ENCODE measurements around the gene LRP2. TPM values are rescaled to one million over a fixed set of nuclear protein-coding genes. Genes with fewer than 3 reads are reported as not detected.
"Not testable (repeated sequence)": the region's sequence is repeated elsewhere in the genome, so short reads cannot be mapped to it uniquely, and the experiment has no call there.

The LRP2 gene
- polyA plus RNA-seq (ENCODE audit: low read depth in 6 of 6): not detected

- DNase-seq (peak; percentile 6), ATAC-seq (ENCODE audit: low read depth in 2 of 2) (peak; percentile 15 to 17)
- H3K4me1 Mint-ChIP-seq: peaks cover 28 to 39% (median 34%) of the 10 kb centered on the region in 3 donors
- peaks cover 4 to 8% of the 10 kb centered on the region in 2 donors for H3K36me3 Mint-ChIP-seq
- peak within 1 kb of the TSS; percentile 81 to 98 (median 88) for H3K4me3 Mint-ChIP-seq
- H3K27me3 Mint-ChIP-seq: peaks cover 63 to 78% (median 77%) of the 10 kb centered on the region in 3 donors
- H3K9me3 Mint-ChIP-seq: peaks cover 0 to 4% (median 0%) of the 10 kb centered on the region in 7 donors
- H3K27ac Mint-ChIP-seq: peak within 1 kb of the TSS in 1 of 6 donors; percentile 7
Measured at GRCh38 chr2:169362118-169362893, at the start of gene LRP2. TSS of gene LRP2 (minus strand) at chr2:169362534. CDS start at chr2:169362399, 135 bp downstream.

DNA sequence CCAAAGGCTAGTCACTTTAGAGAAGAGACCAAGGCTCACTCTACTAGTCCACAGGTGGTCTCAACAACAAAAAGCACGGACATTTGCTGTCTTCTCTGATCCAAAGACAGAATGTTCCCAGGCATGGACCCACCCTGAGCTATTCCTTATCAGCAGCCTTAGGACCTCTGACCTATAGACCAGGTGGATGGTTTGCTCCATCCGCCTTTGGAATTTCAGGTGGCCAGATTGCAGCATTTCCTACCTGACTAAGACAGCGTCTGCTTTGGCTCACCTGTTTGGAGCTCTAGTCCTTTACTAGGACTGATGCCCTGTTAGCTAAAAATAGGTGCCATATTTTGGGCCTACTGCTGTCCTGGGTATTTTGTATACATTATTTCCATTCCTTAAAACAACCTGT is 44.6 kb upstream of the LRP2 start:
- Mint-ChIP-seq H3K27ac (no peak overlapping the region), H3K36me3 (no peaks in the 10 kb centered on the region), H3K4me1 (no peaks in the 10 kb centered on the region), H3K27me3 (peaks cover 0 to 9% (median 0%) of the 10 kb centered on the region in 3 donors), H3K9me3 (peaks cover 0 to 7% (median 3%) of the 10 kb centered on the region in 7 donors), H3K4me3 (no peak overlapping the region)
- ATAC-seq (ENCODE audit: low read depth in 2 of 2) (no peak), DNase-seq (no peak)

- DNase-seq; H3K4me3 Mint-ChIP-seq; ATAC-seq (ENCODE audit: low read depth in 2 of 2); H3K9me3 Mint-ChIP-seq; H3K36me3 Mint-ChIP-seq; H3K27ac Mint-ChIP-seq; H3K4me1 Mint-ChIP-seq: not testable (repeated sequence)
- peaks cover 0 to 10% (median 9%) of the 10 kb centered on the region in 3 donors for H3K27me3 Mint-ChIP-seq
Measured at GRCh38 chr2:169399491-169399890, 37.2 kb upstream of the LRP2 start.

- no peak for DNase-seq
- ATAC-seq (ENCODE audit: low read depth in 2 of 2): no peak
- Mint-ChIP-seq H3K4me1 (no peaks in the 10 kb centered on the region), H3K27me3 (peaks cover 0 to 10% (median 9%) of the 10 kb centered on the region in 3 donors), H3K27ac (no peak overlapping the region), H3K4me3 (no peak overlapping the region), H3K9me3 (peaks cover 0 to 5% (median 0%) of the 10 kb centered on the region in 7 donors), H3K36me3 (no peaks in the 10 kb centered on the region)
Measured at GRCh38 chr2:169397697-169398096, 35.4 kb upstream of the LRP2 start.

- H3K27ac Mint-ChIP-seq: peak overlapping the region in 1 of 6 donors; percentile 37
- H3K9me3 Mint-ChIP-seq: peaks cover 0 to 3% (median 0%) of the 10 kb centered on the region in 7 donors
- DNase-seq (no peak), ATAC-seq (ENCODE audit: low read depth in 2 of 2) (no peak)
- H3K36me3 Mint-ChIP-seq: no peaks in the 10 kb centered on the region
- no peaks in the 10 kb centered on the region for H3K4me1 Mint-ChIP-seq
- peaks cover 0 to 15% (median 10%) of the 10 kb centered on the region in 3 donors for H3K27me3 Mint-ChIP-seq
- no peak overlapping the region for H3K4me3 Mint-ChIP-seq
Measured at GRCh38 chr2:169395821-169396374, 33.6 kb upstream of the LRP2 start.

DNA sequence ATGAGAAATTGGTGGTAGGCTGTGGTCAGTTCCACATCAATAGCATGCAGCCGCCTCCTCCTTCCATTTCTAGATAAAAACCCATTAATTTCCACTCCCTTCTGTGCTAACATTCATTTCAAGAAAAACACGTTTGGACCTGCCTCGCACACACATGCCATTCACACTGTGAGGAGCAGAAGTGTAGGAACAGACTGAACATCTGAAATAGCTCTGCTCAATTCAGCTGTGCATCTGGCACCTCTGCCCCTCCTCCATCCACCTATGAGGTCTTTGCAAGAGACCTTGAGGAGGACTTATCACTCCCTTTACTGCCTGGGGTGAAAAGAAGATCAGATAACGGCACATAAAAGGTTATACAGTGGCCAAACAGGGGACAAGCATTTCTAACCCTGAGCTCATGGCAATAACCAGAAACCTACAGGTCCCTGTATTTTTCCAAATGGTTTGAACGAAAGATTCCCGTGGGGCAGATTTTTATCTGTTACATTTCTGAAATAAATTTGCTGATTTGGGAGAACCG is 30.8 kb upstream of the LRP2 start:
- peak overlapping the region in 1 of 8 donors; percentile 71 for H3K4me3 Mint-ChIP-seq
- DNase-seq: no peak
- H3K27me3 Mint-ChIP-seq: peaks cover 0 to 5% (median 0%) of the 10 kb centered on the region in 3 donors
- no peak for ATAC-seq (ENCODE audit: low read depth in 2 of 2)
- H3K9me3 Mint-ChIP-seq: peaks cover 0 to 3% (median 0%) of the 10 kb centered on the region in 7 donors
- H3K36me3 Mint-ChIP-seq: no peaks in the 10 kb centered on the region
- peak overlapping the region in 1 of 6 donors; percentile 15 for H3K27ac Mint-ChIP-seq
- no peaks in the 10 kb centered on the region for H3K4me1 Mint-ChIP-seq

- no peaks in the 10 kb centered on the region for H3K36me3 Mint-ChIP-seq
- peaks cover 0 to 5% (median 5%) of the 10 kb centered on the region in 3 donors for H3K27me3 Mint-ChIP-seq
- no peak for ATAC-seq (ENCODE audit: low read depth in 2 of 2)
- peaks cover 0 to 3% (median 0%) of the 10 kb centered on the region in 7 donors for H3K9me3 Mint-ChIP-seq
- DNase-seq: no peak
- no peak overlapping the region for H3K27ac Mint-ChIP-seq
- no peak overlapping the region for H3K4me3 Mint-ChIP-seq
- H3K4me1 Mint-ChIP-seq: no peaks in the 10 kb centered on the region
Measured at GRCh38 chr2:169391236-169391635, 28.9 kb upstream of the LRP2 start.

DNA sequence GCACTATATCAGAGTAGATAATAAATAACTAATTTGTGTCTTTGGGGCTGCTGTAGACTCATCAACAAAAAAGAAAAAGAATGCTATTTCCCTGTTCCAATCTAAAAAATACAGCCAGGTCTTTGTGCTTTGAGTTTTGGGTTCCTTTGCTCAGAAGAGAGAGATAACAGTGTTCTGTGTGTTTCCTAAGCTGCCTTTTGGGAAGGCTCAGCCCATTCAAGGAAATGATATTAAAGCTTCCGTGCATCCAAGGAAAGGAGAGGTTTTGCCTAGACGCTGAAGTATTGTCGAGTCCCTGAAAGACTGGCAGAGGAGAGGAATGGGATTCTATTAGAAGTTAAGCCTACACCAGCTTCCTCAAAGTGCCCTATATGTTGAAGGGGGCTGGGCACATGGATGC is 25.8 kb upstream of the LRP2 start:
- H3K27me3 Mint-ChIP-seq: peaks cover 0 to 11% (median 8%) of the 10 kb centered on the region in 3 donors
- H3K4me3 Mint-ChIP-seq: no peak overlapping the region
- no peaks in the 10 kb centered on the region for H3K4me1 Mint-ChIP-seq
- DNase-seq: no peak
- H3K36me3 Mint-ChIP-seq: no peaks in the 10 kb centered on the region
- no peak for ATAC-seq (ENCODE audit: low read depth in 2 of 2)
- H3K27ac Mint-ChIP-seq: no peak overlapping the region
- H3K9me3 Mint-ChIP-seq: peaks cover 0 to 5% (median 0%) of the 10 kb centered on the region in 7 donors

- Mint-ChIP-seq H3K27me3 (peaks cover 0 to 16% (median 8%) of the 10 kb centered on the region in 3 donors), H3K27ac (no peak overlapping the region), H3K4me3 (no peak overlapping the region)
Measured at GRCh38 chr2:169386722-169387121, 24.4 kb upstream of the LRP2 start.

DNA sequence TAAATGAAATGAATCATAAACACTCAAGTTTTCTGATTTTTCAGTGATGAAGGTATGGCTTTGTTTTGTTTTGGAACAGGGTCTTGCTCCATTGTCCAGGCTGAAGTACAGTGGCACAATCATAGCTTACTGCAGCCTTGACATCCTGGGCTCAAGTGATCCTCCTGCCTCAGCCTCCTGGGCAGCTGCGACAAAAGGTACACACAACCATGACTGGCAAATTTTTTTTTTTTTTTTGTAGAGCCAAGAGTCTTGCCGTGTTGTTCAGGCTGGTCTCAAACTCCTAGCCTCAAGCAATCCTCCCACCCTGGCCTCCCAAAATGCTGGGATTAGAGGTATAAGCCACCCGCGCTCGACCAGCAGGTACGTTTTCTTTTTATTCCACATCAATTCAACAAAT is 22.5 kb upstream of the LRP2 start:
- no peak for DNase-seq
- Mint-ChIP-seq H3K4me1 (no peaks in the 10 kb centered on the region), H3K4me3 (no peak overlapping the region), H3K9me3 (peaks cover 0 to 6% (median 2%) of the 10 kb centered on the region in 7 donors), H3K27ac (no peak overlapping the region), H3K27me3 (peaks cover 8 to 20% (median 11%) of the 10 kb centered on the region in 3 donors), H3K36me3 (no peaks in the 10 kb centered on the region)
- ATAC-seq (ENCODE audit: low read depth in 2 of 2): no peak

More at GRCh38 chr2:169386722-169387121, 24.4 kb upstream of the LRP2 start:
- no peaks in the 10 kb centered on the region for H3K4me1 Mint-ChIP-seq
- no peaks in the 10 kb centered on the region for H3K36me3 Mint-ChIP-seq
- DNase-seq (no peak), ATAC-seq (ENCODE audit: low read depth in 2 of 2) (no peak)
- peaks cover 0 to 7% (median 2%) of the 10 kb centered on the region in 7 donors for H3K9me3 Mint-ChIP-seq

DNA sequence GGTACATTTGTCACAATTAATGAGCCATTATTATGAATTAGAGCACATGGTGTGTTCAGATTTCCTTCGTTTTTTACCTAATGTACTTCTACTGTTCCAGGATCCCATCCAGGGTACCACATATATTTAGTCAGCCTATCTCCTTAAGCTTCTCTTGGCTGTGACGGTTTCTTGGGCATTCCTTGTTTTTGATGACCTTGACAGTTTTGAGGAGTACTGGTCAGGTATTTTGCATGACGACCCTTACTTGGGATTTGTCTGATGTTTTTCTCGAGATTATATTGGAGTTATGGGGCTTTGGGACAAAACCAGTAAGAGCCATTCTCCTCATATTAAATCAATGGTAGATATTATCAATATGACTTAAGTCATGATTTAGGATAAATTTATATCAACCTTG is 10.2 kb upstream of the LRP2 start:
- Mint-ChIP-seq H3K27me3 (peaks cover 6 to 39% (median 9%) of the 10 kb centered on the region in 3 donors), H3K4me3 (no peak overlapping the region), H3K36me3 (no peaks in the 10 kb centered on the region), H3K27ac (no peak overlapping the region), H3K4me1 (no peaks in the 10 kb centered on the region), H3K9me3 (peaks cover 0 to 6% (median 3%) of the 10 kb centered on the region in 7 donors)
- no peak for ATAC-seq (ENCODE audit: low read depth in 2 of 2)
- DNase-seq: no peak

DNA sequence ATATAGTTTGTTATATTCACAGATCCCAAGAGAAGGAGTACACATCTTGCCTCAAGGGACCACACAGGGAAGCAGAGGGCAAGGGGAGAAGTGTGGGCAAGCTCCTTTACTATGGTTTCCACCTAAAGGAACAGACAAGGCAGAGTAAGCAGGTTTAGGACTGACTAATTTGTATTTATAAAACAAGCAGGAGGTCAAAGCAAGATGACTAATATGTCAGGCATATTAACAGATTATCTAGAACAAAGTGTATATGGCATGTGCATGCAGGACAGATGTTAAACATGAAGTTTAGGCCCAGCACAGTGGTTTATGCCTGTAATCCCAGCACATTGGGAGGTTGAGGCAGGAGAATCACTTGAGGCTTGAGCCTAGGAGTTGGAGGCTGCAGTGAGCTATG is 3.7 kb upstream of the LRP2 start:
- Mint-ChIP-seq H3K27ac (no peak overlapping the region), H3K27me3 (peaks cover 46 to 56% (median 48%) of the 10 kb centered on the region in 3 donors), H3K4me1 (peaks cover 28 to 39% (median 34%) of the 10 kb centered on the region in 3 donors), H3K4me3 (no peak overlapping the region), H3K36me3 (peaks cover 0 to 6% of the 10 kb centered on the region in 2 donors), H3K9me3 (peaks cover 0 to 7% (median 4%) of the 10 kb centered on the region in 7 donors)
- ATAC-seq (ENCODE audit: low read depth in 2 of 2) (no peak), DNase-seq (no peak)

- H3K4me3 Mint-ChIP-seq: peak overlapping the region; percentile 81 to 98 (median 90)
- H3K9me3 Mint-ChIP-seq: peaks cover 0 to 7% (median 4%) of the 10 kb centered on the region in 7 donors
- H3K27ac Mint-ChIP-seq: peak overlapping the region in 1 of 6 donors; percentile 1
- peaks cover 0 to 8% of the 10 kb centered on the region in 2 donors for H3K36me3 Mint-ChIP-seq
- DNase-seq (peak; percentile 7), ATAC-seq (ENCODE audit: low read depth in 2 of 2) (peak; percentile 36 to 40)
- H3K27me3 Mint-ChIP-seq: peaks cover 53 to 56% (median 55%) of the 10 kb centered on the region in 3 donors
- H3K4me1 Mint-ChIP-seq: peaks cover 28 to 39% (median 34%) of the 10 kb centered on the region in 3 donors
Measured at GRCh38 chr2:169365029-169365480, 2.7 kb upstream of the LRP2 start.

All from naive B cell (primary cell).